DOHH2 (cell line): ENCODE data around the gene HK3.

Source experiments
- EZH2phosphoT487 ChIP-seq: fragments of 200-600 bp; sonication (generic); IDR thresholded peaks from 2 replicates; pipeline ENCODE4 v1.6.1; 2017; ENCODE audit warnings: borderline replicate concordance, mild to moderate bottlenecking, antibody characterized with exemption, low read length, moderate library complexity, mixed read lengths
- TF ChIP-seq, protein P1 (sequence below): fragments of 200-600 bp; sonication (generic); IDR thresholded peaks from one replicate; pipeline ENCODE4 v1.5.1; 2014; ENCODE audit warnings: antibody characterized with exemption, mild to moderate bottlenecking, low read depth, low read length; ENCODE audit not compliant: poor library complexity, severe bottlenecking

DNA sequence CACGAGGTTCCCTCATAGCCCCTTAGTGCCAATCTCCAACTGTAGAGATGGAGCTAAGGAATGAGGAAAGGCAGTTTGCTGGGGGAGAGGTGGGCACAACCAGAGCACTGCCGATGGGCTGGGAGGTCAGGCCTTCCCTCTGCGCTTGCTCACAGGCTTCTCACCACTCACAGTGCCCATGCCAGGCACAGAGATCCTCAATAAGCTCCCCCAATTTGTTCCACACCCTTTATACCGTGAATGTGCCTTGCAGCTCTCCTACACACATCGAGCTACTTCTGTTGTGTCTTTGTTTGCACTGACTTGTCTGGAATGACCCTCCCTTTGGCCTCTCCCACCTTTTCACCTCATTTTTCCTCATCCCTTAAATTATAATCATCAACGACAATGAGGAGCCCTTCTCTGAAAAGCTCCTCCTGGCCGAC is 1.6 kb upstream of the HK3 start:
- TF ChIP-seq, protein P1, sequence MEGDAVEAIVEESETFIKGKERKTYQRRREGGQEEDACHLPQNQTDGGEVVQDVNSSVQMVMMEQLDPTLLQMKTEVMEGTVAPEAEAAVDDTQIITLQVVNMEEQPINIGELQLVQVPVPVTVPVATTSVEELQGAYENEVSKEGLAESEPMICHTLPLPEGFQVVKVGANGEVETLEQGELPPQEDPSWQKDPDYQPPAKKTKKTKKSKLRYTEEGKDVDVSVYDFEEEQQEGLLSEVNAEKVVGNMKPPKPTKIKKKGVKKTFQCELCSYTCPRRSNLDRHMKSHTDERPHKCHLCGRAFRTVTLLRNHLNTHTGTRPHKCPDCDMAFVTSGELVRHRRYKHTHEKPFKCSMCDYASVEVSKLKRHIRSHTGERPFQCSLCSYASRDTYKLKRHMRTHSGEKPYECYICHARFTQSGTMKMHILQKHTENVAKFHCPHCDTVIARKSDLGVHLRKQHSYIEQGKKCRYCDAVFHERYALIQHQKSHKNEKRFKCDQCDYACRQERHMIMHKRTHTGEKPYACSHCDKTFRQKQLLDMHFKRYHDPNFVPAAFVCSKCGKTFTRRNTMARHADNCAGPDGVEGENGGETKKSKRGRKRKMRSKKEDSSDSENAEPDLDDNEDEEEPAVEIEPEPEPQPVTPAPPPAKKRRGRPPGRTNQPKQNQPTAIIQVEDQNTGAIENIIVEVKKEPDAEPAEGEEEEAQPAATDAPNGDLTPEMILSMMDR = no peak
- TF ChIP-seq EZH2phosphoT487 = no peak
